ENCODE measurements around the gene ALKBH1.

DNA sequence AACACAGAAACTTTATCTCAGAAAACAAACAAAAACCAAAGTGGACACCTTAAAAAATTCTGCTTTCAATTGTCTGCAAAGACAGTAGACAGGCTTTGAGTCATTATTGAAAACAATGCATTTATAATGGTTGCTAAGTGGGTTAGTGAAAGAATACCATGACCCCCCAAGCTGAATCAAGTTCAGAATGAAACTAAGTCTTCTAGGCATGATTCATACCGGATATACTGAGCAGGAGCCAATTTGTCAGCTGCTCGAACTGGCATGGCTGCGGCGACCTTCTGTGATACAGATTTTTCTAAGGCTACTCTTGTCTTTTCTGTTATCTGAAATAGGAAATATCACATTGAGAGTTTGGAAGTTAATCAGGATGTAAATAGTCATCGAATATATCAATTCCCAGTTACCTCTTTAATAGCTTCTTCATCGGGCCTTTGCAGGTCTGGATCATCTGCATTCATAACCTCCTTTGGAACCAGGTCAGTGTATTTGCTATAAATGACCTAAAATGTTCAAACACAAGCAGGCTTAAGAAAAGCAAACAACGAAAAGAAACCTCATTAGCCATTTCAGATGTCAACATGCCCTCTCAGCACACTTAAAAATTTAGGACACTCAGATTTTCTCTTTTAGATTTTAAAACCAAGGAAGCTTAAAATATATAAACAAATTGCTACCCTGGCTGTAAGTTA lies 30.9 kb upstream of the ALKBH1 start:
- TF ChIP-seq POLR2A (IDR thresholded peaks at IDR 0.05; ENCODE audit: low read depth, low read length): no peak
- TF ChIP-seq POLR2AphosphoS5 (IDR thresholded peaks at IDR 0.05; ENCODE audit: low read depth, low read length): no peak
